Loucy (cell line): ENCODE data around the gene SLC29A1.

Experiments used
- CTCF ChIP-seq: fragments of 200-600 bp; sonication (generic); conservative IDR thresholded peaks from 2 replicates; pipeline ENCODE4 v1.5.1; 2014; ENCODE audit warnings: mild to moderate bottlenecking, antibody characterized with exemption, low read length
- EZH2phosphoT487 ChIP-seq: fragments of 200-600 bp; IDR thresholded peaks from 2 replicates; pipeline ENCODE4 v1.6.1; 2018; ENCODE audit warnings: antibody characterized with exemption, mild to moderate bottlenecking, moderate library complexity, borderline replicate concordance

- no peak for TF ChIP-seq CTCF
- no peak for TF ChIP-seq EZH2phosphoT487
Measured at GRCh38 chr6:44203955-44204354, 19.4 kb upstream of the SLC29A1 start.
